Tibial artery (tissue), 4 donors: ENCODE results near the gene ZMYND12.

Source experiments
- DNase-seq, 2 donors: peaks; one replicate each; pipeline ENCODE4 v3.0.0-alpha.2; 2019
- H3K27ac ChIP-seq, 2 donors: fragments of 200-600 bp; sonication (generic) in 1 of 2; 1 replicate in 1 of 2; 2 replicates in 1 of 2; pipeline ENCODE4 v1.5.1; 2018 to 2019; ENCODE audit warnings: mild to moderate bottlenecking in 1 of 2
- H3K27me3 ChIP-seq, 2 donors: fragments of 200-600 bp; sonication (generic) in 1 of 2; one replicate each; pipeline versions ENCODE4 v1.5.1 to v1.6.0; 2016 to 2019
- H3K36me3 ChIP-seq, 3 donors: fragments of 200-600 bp; sonication (generic) in 2 of 3; one replicate each; pipeline ENCODE4 v1.5.1; 2016 to 2019; ENCODE audit warnings: mild to moderate bottlenecking in 2 of 3
- H3K4me1 ChIP-seq, 4 donors: fragments of 200-600 bp; sonication (generic) in 2 of 4; 1 replicate in 3 of 4; 2 replicates in 1 of 4; pipeline ENCODE4 v1.5.1; 2016 to 2019
- H3K4me3 ChIP-seq, 2 donors: fragments of 200-600 bp; sonication (generic) in 1 of 2; 1 replicate in 1 of 2; 2 replicates in 1 of 2; pipeline ENCODE4 v1.5.1; 2018 to 2019; ENCODE audit warnings: mild to moderate bottlenecking in 2 of 2
- H3K9me3 ChIP-seq, 3 donors: fragments of 200-600 bp; sonication (generic) in 1 of 3; one replicate each; pipeline ENCODE4 v1.5.1; 2016 to 2019
- intact Hi-C: fragments of 100-400 bp; cut with DNase I; formaldehyde crosslinking; loops from one replicate; pipeline ENCODE4 v1.15.0; 2023; ENCODE audit warnings: low total_unique reads
- TF ChIP-seq, protein P1 (sequence below), 2 experiments: fragments of 200-600 bp in 1 of 2; fragments of 450-650 bp in 1 of 2; IDR thresholded peaks; one replicate each; pipeline ENCODE4 v1.5.1; 2017 to 2019; ENCODE audit warnings: antibody characterized with exemption in 2 of 2, mild to moderate bottlenecking in 1 of 2, moderate library complexity in 1 of 2

The ZMYND12 gene

DNA sequence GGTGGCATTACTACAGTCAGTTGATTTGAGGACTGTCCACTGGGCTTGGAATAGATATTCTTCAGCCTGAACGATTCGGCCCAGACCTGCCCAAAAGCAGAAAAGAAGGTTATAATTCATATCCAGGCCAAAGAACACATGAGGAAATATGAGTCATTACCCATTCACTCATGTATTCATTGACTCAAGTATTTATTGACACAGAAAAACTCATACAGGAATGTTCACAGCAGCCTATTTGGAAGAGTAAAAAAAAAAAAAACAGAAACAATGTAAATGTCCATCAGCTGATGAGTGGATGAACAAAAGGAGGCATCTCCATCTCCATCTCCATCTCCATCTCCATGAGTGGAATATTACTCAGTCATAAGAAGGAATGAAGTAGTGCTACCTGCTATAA lies 15.9 kb downstream of the ZMYND12 start:
- no peak for DNase-seq
- intact Hi-C loops, result no loop called here
- H3K9me3 ChIP-seq, result no peaks in the 10 kb centered on the region
- H3K36me3 ChIP-seq, result no peaks in the 10 kb centered on the region
- no peaks in the 10 kb centered on the region for H3K27me3 ChIP-seq
- TF ChIP-seq, protein P1, sequence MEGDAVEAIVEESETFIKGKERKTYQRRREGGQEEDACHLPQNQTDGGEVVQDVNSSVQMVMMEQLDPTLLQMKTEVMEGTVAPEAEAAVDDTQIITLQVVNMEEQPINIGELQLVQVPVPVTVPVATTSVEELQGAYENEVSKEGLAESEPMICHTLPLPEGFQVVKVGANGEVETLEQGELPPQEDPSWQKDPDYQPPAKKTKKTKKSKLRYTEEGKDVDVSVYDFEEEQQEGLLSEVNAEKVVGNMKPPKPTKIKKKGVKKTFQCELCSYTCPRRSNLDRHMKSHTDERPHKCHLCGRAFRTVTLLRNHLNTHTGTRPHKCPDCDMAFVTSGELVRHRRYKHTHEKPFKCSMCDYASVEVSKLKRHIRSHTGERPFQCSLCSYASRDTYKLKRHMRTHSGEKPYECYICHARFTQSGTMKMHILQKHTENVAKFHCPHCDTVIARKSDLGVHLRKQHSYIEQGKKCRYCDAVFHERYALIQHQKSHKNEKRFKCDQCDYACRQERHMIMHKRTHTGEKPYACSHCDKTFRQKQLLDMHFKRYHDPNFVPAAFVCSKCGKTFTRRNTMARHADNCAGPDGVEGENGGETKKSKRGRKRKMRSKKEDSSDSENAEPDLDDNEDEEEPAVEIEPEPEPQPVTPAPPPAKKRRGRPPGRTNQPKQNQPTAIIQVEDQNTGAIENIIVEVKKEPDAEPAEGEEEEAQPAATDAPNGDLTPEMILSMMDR (IDR thresholded peaks at IDR 0.05), result no peak
- no peak overlapping the region for H3K27ac ChIP-seq
- no peak overlapping the region for H3K4me3 ChIP-seq
- peaks cover 0 to 6% (median 0%) of the 10 kb centered on the region in 4 donors for H3K4me1 ChIP-seq

- Histone ChIP-seq H3K27me3 (no peaks in the 10 kb centered on the region), H3K9me3 (no peaks in the 10 kb centered on the region), H3K4me1 (no peaks in the 10 kb centered on the region), H3K36me3 (no peaks in the 10 kb centered on the region), H3K27ac (no peak overlapping the region), H3K4me3 (no peak overlapping the region)
- no peak for DNase-seq
- TF ChIP-seq, protein P1 (IDR thresholded peaks at IDR 0.05), result no peak
- intact Hi-C loops, result no loop called here
Observed at GRCh38 chr1:42434340-42434739, 21.5 kb downstream of the ZMYND12 start.

DNA sequence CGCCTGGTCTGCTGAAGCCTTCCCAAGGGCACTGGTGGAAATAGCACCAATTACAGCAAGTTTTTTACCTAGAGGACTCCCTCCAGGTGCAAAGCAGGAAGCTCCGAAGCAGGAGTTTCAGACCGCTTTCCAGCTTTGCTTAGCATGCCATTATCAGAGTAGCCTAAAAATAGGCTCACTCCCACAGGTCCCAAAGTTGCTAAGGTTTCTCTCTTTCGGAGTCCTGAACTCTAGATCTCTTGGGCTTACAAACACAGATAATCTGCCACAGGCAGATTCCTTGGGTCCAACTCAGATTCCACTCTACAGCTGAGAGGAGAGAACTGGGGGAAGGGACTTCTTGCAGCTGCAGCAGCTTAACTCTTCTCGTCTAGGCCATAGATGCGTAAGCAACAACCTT lies 22.5 kb downstream of the ZMYND12 start:
- DNase-seq, result no peak
- Histone ChIP-seq H3K4me1 (no peaks in the 10 kb centered on the region), H3K9me3 (no peaks in the 10 kb centered on the region), H3K36me3 (no peaks in the 10 kb centered on the region), H3K4me3 (no peak overlapping the region), H3K27me3 (no peaks in the 10 kb centered on the region), H3K27ac (no peak overlapping the region)
- intact Hi-C loops, result no loop called here
- TF ChIP-seq, protein P1 (IDR thresholded peaks at IDR 0.05), result no peak

- no peak for DNase-seq
- TF ChIP-seq, protein P1 (IDR thresholded peaks at IDR 0.05), result no peak
- no peaks in the 10 kb centered on the region for H3K4me1 ChIP-seq
- no peaks in the 10 kb centered on the region for H3K27me3 ChIP-seq
- intact Hi-C loops, result no loop called here
- H3K27ac ChIP-seq, result no peak overlapping the region
- no peaks in the 10 kb centered on the region for H3K9me3 ChIP-seq
- H3K4me3 ChIP-seq, result no peak overlapping the region
- no peaks in the 10 kb centered on the region for H3K36me3 ChIP-seq
Observed at GRCh38 chr1:42432714-42433113, 23.1 kb downstream of the ZMYND12 start.

DNA sequence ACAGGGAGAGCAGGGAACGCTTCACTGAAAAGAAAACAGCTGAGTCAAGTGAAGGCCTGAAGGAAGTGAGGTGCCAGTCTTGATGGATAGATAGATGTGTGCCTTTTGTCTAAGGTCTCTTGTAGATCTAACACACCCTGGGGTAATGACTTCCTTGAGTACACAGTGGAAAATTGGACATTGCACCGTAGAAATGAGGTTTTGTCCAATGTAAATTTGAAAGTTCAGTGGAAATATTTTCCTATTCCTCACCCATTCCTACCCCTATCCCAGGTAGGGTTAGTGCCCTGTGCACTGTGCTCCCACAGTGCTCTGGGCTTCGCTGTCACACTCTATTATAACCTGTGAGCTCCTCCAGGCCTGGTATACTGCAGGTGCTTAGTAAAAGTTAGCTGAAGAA lies 24.3 kb downstream of the ZMYND12 start:
- Histone ChIP-seq H3K4me1 (no peaks in the 10 kb centered on the region), H3K36me3 (no peaks in the 10 kb centered on the region), H3K27ac (no peak overlapping the region), H3K9me3 (no peaks in the 10 kb centered on the region), H3K27me3 (no peaks in the 10 kb centered on the region), H3K4me3 (no peak overlapping the region)
- TF ChIP-seq, protein P1 (IDR thresholded peaks at IDR 0.05), result no peak
- DNase-seq, result no peak
- intact Hi-C loops, result no loop called here
